Measurements from ENCODE around the gene TBX19. TPM values are rescaled to one million over a fixed set of nuclear protein-coding genes. Genes with fewer than 3 reads are reported as not detected.

The TBX19 gene
- polyA plus RNA-seq, 3 donors from 2014 or later: 1.2 to 6.2 (median 3.4) TPM

DNA sequence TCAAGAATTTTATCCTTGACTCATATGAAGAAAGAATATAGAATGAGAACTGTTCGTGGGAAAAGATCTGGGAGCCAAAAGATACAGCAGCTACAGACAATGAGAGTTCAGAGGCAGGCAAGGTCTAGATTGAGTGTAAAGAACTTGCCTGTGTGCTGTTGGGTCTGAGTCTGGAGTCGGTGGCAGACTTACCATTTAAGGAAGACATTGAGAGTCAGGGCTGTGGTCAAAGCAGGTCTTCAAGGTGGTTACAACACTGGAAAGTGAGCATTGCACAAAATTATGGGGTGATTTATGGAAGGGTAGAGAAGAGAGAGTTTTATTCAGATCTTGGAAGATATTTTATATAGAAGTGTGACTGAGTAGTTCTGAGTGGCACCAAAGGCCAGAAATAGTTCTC, 80.6 kb downstream of the TBX19 start:
- peaks cover 0 to 12% (median 2%) of the 10 kb centered on the region in 3 donors for H3K27me3 Mint-ChIP-seq (ENCODE audit: low read depth in 3 of 3)
- peaks cover 66 to 73% of the 10 kb centered on the region in 2 donors for H3K4me1 Mint-ChIP-seq
- peaks cover 0 to 4% (median 0%) of the 10 kb centered on the region in 3 donors for H3K36me3 Mint-ChIP-seq
- H3K9me3 Mint-ChIP-seq: peaks cover 0 to 2% (median 0%) of the 10 kb centered on the region in 6 donors
- peak in 2 of 3 donors; percentile 30 to 34 for DNase-seq
- H3K27ac Mint-ChIP-seq: peak overlapping the region; percentile 31 to 99 (median 96)
- peak overlapping the region; percentile 1 to 91 (median 26) for H3K4me3 Mint-ChIP-seq

- H3K4me3 Mint-ChIP-seq: peak overlapping the region; percentile 80 to 91 (median 83)
Measured at GRCh38 chr1:168362991-168363390, 82.3 kb downstream of the TBX19 start.

More at GRCh38 chr1:168362991-168363390, 82.3 kb downstream of the TBX19 start:
- peaks cover 66 to 75% of the 10 kb centered on the region in 2 donors for H3K4me1 Mint-ChIP-seq
- peaks cover 0 to 11% (median 0%) of the 10 kb centered on the region in 3 donors for H3K36me3 Mint-ChIP-seq
- H3K27ac Mint-ChIP-seq: peak overlapping the region; percentile 87 to 99 (median 97)
- DNase-seq: peak; percentile 83 to 89 (median 87)
- peaks cover 0 to 12% (median 2%) of the 10 kb centered on the region in 3 donors for H3K27me3 Mint-ChIP-seq (ENCODE audit: low read depth in 3 of 3)
- H3K9me3 Mint-ChIP-seq: peaks cover 0 to 2% (median 0%) of the 10 kb centered on the region in 6 donors

Other genes with a start within 250 kb of the TBX19 start
- not detected for gene GPR161, start 143.9 kb upstream of the TBX19 start, polyA plus RNA-seq
- gene TIPRL, start 101.9 kb upstream of the TBX19 start, polyA plus RNA-seq: 10 to 100 TPM; 26.9 to 51.6 (median 51.4) TPM
- gene SFT2D2, start 54.9 kb upstream of the TBX19 start, polyA plus RNA-seq: 10 to 100 TPM; 31.1 to 72.6 (median 46.7) TPM